Ovary (tissue), 3 donors: ENCODE data around the gene ABCA13.

Experiments
- EP300 ChIP-seq: sonication (generic); formaldehyde crosslinking; IDR thresholded peaks from one replicate; pipeline ENCODE4 v1.6.1; 2017; ENCODE audit warnings: antibody characterized with exemption
- POLR2A ChIP-seq: fragments of 450-650 bp; IDR thresholded peaks from one replicate; pipeline ENCODE4 v1.6.1; 2017; ENCODE audit warnings: antibody characterized with exemption, mild to moderate bottlenecking, moderate library complexity
- TF ChIP-seq, protein P1 (sequence below), 3 donors: fragments of 450-650 bp in 2 of 3; fragments of 200-600 bp in 1 of 3; IDR thresholded peaks; one replicate each; pipeline versions ENCODE4 v1.5.1 to v1.8.0; 2016 to 2022; ENCODE audit warnings: antibody characterized with exemption in 3 of 3, mild to moderate bottlenecking in 1 of 3
- donor health status: DM: no; HTN: no; CAD: no.

DNA sequence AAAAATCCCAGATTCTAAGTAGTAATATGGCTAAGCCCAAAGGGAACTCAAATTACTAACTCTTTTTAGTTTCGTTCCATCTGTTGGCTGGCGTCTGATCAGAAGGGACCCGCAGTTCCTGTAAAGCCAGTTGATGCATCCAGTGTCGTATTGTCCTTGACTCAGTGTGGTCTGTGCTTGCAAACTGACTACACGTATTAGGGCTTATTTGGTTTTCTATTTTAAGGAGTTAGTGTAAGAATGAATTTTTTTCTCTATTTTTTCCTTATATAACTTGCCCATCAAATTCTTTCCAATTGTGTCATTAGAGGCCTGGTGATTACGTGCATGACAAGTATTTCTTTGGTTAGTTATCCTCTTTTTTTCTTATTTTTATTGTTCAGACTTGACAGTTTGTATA lies 9.7 kb downstream of the ABCA13 start:
- no peak for TF ChIP-seq POLR2A
- TF ChIP-seq, protein P1, sequence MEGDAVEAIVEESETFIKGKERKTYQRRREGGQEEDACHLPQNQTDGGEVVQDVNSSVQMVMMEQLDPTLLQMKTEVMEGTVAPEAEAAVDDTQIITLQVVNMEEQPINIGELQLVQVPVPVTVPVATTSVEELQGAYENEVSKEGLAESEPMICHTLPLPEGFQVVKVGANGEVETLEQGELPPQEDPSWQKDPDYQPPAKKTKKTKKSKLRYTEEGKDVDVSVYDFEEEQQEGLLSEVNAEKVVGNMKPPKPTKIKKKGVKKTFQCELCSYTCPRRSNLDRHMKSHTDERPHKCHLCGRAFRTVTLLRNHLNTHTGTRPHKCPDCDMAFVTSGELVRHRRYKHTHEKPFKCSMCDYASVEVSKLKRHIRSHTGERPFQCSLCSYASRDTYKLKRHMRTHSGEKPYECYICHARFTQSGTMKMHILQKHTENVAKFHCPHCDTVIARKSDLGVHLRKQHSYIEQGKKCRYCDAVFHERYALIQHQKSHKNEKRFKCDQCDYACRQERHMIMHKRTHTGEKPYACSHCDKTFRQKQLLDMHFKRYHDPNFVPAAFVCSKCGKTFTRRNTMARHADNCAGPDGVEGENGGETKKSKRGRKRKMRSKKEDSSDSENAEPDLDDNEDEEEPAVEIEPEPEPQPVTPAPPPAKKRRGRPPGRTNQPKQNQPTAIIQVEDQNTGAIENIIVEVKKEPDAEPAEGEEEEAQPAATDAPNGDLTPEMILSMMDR (IDR thresholded peaks at IDR 0.05), result no peak
- no peak for TF ChIP-seq EP300
